ENCODE results near the gene NUDCD2.
"Not testable (repeated sequence)": the region's sequence is repeated elsewhere in the genome, so short reads cannot be mapped to it uniquely, and the experiment has no call there.

- TF ChIP-seq CTCF (IDR thresholded peaks at IDR 0.05; ENCODE audit: extremely low read depth in 1 of 2, insufficient read depth in 1 of 2, low read depth in 1 of 2, low read length in 2 of 2); POLR2AphosphoS5 (IDR thresholded peaks at IDR 0.05; ENCODE audit: insufficient read depth, low read depth, low read length); POLR2A (IDR thresholded peaks at IDR 0.05; ENCODE audit: low read depth, low read length); EZH2 (IDR thresholded peaks at IDR 0.05; ENCODE audit: borderline replicate concordance, low read depth, low read length, severe bottlenecking): not testable (repeated sequence)
These were observed 63.0 kb downstream of the NUDCD2 start for GRCh38 chr5:163396818-163397340.

All from endothelial cell of umbilical vein (primary cell).